HG03280 (cell line): ENCODE data around the gene DDX25.

Source experiments
- ATAC-seq: cut with Tn5 transposase; IDR thresholded peaks from one replicate; pipeline ENCODE4 v1.9.1; 2021; ENCODE audit warnings: mild to moderate bottlenecking, moderate library complexity; ENCODE audit not compliant: unreplicated experiment

The DDX25 gene

GRCh38 chr11:125933030-125933813 is 28.9 kb downstream of the DDX25 start:
- no peak for ATAC-seq

- no peak for ATAC-seq
These were observed 30.2 kb downstream of the DDX25 start for GRCh38 chr11:125934473-125934872.

- no peak for ATAC-seq
These were observed 30.7 kb downstream of the DDX25 start for GRCh38 chr11:125935056-125935455.

GRCh38 chr11:125935618-125936199 is 31.4 kb downstream of the DDX25 start:
- no peak for ATAC-seq

- no peak for ATAC-seq
These were observed 34.1 kb downstream of the DDX25 start for GRCh38 chr11:125938418-125938817.

- no peak for ATAC-seq
These were observed 34.8 kb downstream of the DDX25 start for GRCh38 chr11:125939081-125939521.

GRCh38 chr11:125940145-125940544 is 35.8 kb downstream of the DDX25 start:
- ATAC-seq, result no peak

- ATAC-seq, result no peak
These were observed 36.9 kb downstream of the DDX25 start for GRCh38 chr11:125941267-125941618.

GRCh38 chr11:125941619-125942611 is 37.6 kb downstream of the DDX25 start:
- no peak for ATAC-seq

GRCh38 chr11:125942771-125943428 is 38.6 kb downstream of the DDX25 start:
- no peak for ATAC-seq

GRCh38 chr11:125943661-125944349 is 39.5 kb downstream of the DDX25 start:
- no peak for ATAC-seq

- ATAC-seq, result no peak
These were observed 40.2 kb downstream of the DDX25 start for GRCh38 chr11:125944350-125945010.

GRCh38 chr11:125945011-125945796 is 40.9 kb downstream of the DDX25 start:
- ATAC-seq, result no peak

- ATAC-seq, result no peak
These were observed 41.7 kb downstream of the DDX25 start, which contains the start of gene VSIG10L2 for GRCh38 chr11:125945797-125946520. Gene VSIG10L2 (plus strand): TSS chr11:125946044. CDS start chr11:125946056, 12 bp downstream.

GRCh38 chr11:125946712-125947418 is 42.6 kb downstream of the DDX25 start:
- ATAC-seq, result no peak

GRCh38 chr11:125947419-125948277 is 43.3 kb downstream of the DDX25 start:
- no peak for ATAC-seq
